Measurements from ENCODE around the gene DGKQ. TPM values are rescaled to one million over a fixed set of nuclear protein-coding genes. Genes with fewer than 3 reads are reported as not detected.

DGKQ gene
- total RNA-seq, 1 experiment from 2014 or later: 11.8 TPM

- intact Hi-C loops (cut with micrococcal nuclease; ENCODE audit: unreplicated experiment): no loop called here
- no peak for DNase-seq
- Mint-ChIP-seq H3K9me3 (ENCODE audit: low read depth, unreplicated experiment) (no peaks in the 10 kb centered on the region), H3K27me3 (ENCODE audit: unreplicated experiment) (no peaks in the 10 kb centered on the region), H3K4me1 (ENCODE audit: low read depth, unreplicated experiment) (no peaks in the 10 kb centered on the region), H3K36me3 (ENCODE audit: insufficient read depth, unreplicated experiment) (peaks cover 16% of the 10 kb centered on the region), H3K27ac (ENCODE audit: unreplicated experiment) (no peak overlapping the region), H3K4me3 (ENCODE audit: low read depth, unreplicated experiment) (no peak overlapping the region)
- CTCF ChIA-PET: no interaction called here
- BruUV-seq (replicated peaks): no TSS peak
- TF ChIP-seq CTCF (IDR thresholded peaks at IDR 0.05; ENCODE audit: unreplicated experiment): no peak
These were observed 43.8 kb upstream of the DGKQ start for GRCh38 chr4:1017211-1017610.

- no peaks in the 10 kb centered on the region for H3K4me1 Mint-ChIP-seq (ENCODE audit: low read depth, unreplicated experiment)
- H3K27me3 Mint-ChIP-seq (ENCODE audit: unreplicated experiment): no peaks in the 10 kb centered on the region
- no peaks in the 10 kb centered on the region for H3K9me3 Mint-ChIP-seq (ENCODE audit: low read depth, unreplicated experiment)
- no peak for DNase-seq
- intact Hi-C loops (cut with micrococcal nuclease; ENCODE audit: unreplicated experiment): no loop called here
- peaks cover 24% of the 10 kb centered on the region for H3K36me3 Mint-ChIP-seq (ENCODE audit: insufficient read depth, unreplicated experiment)
- H3K27ac Mint-ChIP-seq (ENCODE audit: unreplicated experiment): no peak overlapping the region
- CTCF ChIA-PET: no interaction called here
- BruUV-seq (replicated peaks): no TSS peak
- no peak for TF ChIP-seq CTCF (IDR thresholded peaks at IDR 0.05; ENCODE audit: unreplicated experiment)
- no peak overlapping the region for H3K4me3 Mint-ChIP-seq (ENCODE audit: low read depth, unreplicated experiment)
These were observed 42.4 kb upstream of the DGKQ start for GRCh38 chr4:1015746-1016145.

GRCh38 chr4:1015179-1015578, 41.8 kb upstream of the DGKQ start:
- Mint-ChIP-seq H3K4me3 (ENCODE audit: low read depth, unreplicated experiment) (no peak overlapping the region), H3K4me1 (ENCODE audit: low read depth, unreplicated experiment) (no peaks in the 10 kb centered on the region), H3K9me3 (ENCODE audit: low read depth, unreplicated experiment) (no peaks in the 10 kb centered on the region), H3K27me3 (ENCODE audit: unreplicated experiment) (no peaks in the 10 kb centered on the region), H3K27ac (ENCODE audit: unreplicated experiment) (no peak overlapping the region), H3K36me3 (ENCODE audit: insufficient read depth, unreplicated experiment) (peaks cover 30% of the 10 kb centered on the region)
- no peak for TF ChIP-seq CTCF (IDR thresholded peaks at IDR 0.05; ENCODE audit: unreplicated experiment)
- BruUV-seq (replicated peaks): no TSS peak
- intact Hi-C loops (cut with micrococcal nuclease; ENCODE audit: unreplicated experiment): no loop called here
- CTCF ChIA-PET: no interaction called here
- DNase-seq: no peak

- H3K27me3 Mint-ChIP-seq (ENCODE audit: unreplicated experiment): peaks cover 2% of the 10 kb centered on the region
- BruUV-seq (replicated peaks): no TSS peak
- peaks cover 35% of the 10 kb centered on the region for H3K36me3 Mint-ChIP-seq (ENCODE audit: insufficient read depth, unreplicated experiment)
- no peaks in the 10 kb centered on the region for H3K4me1 Mint-ChIP-seq (ENCODE audit: low read depth, unreplicated experiment)
- TF ChIP-seq CTCF (IDR thresholded peaks at IDR 0.05; ENCODE audit: unreplicated experiment): no peak
- H3K27ac Mint-ChIP-seq (ENCODE audit: unreplicated experiment): no peak overlapping the region
- no peak overlapping the region for H3K4me3 Mint-ChIP-seq (ENCODE audit: low read depth, unreplicated experiment)
- no peaks in the 10 kb centered on the region for H3K9me3 Mint-ChIP-seq (ENCODE audit: low read depth, unreplicated experiment)
- intact Hi-C loops (cut with micrococcal nuclease; ENCODE audit: unreplicated experiment): no loop called here
- no peak for DNase-seq
- CTCF ChIA-PET: no interaction called here
These were observed 41.2 kb upstream of the DGKQ start for GRCh38 chr4:1014291-1015167.
